HFFc6 (cell line): Measurements from ENCODE around the gene SART1. TPM values are rescaled to one million over a fixed set of nuclear protein-coding genes. Genes with fewer than 3 reads are reported as not detected.

ENCODE experiments used
- DNase-seq: peaks from one replicate; pipeline ENCODE4 v3.0.0-alpha.2; 2018
- H3K27ac Mint-ChIP-seq: 2 replicates; pipeline ENCODE4 v1.8.0; 2020; ENCODE audit warnings: mild to moderate bottlenecking, mixed read lengths
- H3K27me3 Mint-ChIP-seq: 2 replicates; pipeline ENCODE4 v1.8.0; 2021; ENCODE audit warnings: mild to moderate bottlenecking, moderate library complexity, mixed read lengths; ENCODE audit not compliant: insufficient read depth
- H3K36me3 Mint-ChIP-seq: 2 replicates; pipeline ENCODE4 v1.8.0; 2021; ENCODE audit warnings: low read depth, mixed read lengths
- H3K4me1 Mint-ChIP-seq: 2 replicates; pipeline ENCODE4 v1.8.0; 2020; ENCODE audit warnings: low read depth, mixed read lengths
- H3K4me3 Mint-ChIP-seq: 2 replicates; pipeline ENCODE4 v1.8.0; 2020; ENCODE audit warnings: mild to moderate bottlenecking, moderate library complexity, mixed read lengths
- H3K9me3 Mint-ChIP-seq: 2 replicates; pipeline ENCODE4 v1.8.0; 2020; ENCODE audit warnings: mild to moderate bottlenecking, mixed read lengths
- total RNA-seq, 6 experiments: library from RNA; stranded (reverse); fragmentation: NEBNext Ultra II Directional; extraction: Animal tissue kit (Norgen Biotek cat#: 25700); gene quantifications; 2 replicates in 1 of 6; 3 replicates in 5 of 6; pipeline ENCODE4 v1.2.3, GENCODE V29; 2021
- TF ChIP-seq, protein P1 (sequence below): fragments of 200-600 bp; sonication (generic); IDR thresholded peaks from 2 replicates; pipeline ENCODE4 v1.5.0; 2021; ENCODE audit warnings: antibody characterized with exemption, mild to moderate bottlenecking

The SART1 gene
- total RNA-seq, 6 experiments from 2014 or later, result 51.7 to 69.3 (median 61.0) TPM

GRCh38 chr11:65976216-65977176 is 15.0 kb downstream of the SART1 start:
- no peak overlapping the region for H3K27ac Mint-ChIP-seq
- TF ChIP-seq, protein P1, sequence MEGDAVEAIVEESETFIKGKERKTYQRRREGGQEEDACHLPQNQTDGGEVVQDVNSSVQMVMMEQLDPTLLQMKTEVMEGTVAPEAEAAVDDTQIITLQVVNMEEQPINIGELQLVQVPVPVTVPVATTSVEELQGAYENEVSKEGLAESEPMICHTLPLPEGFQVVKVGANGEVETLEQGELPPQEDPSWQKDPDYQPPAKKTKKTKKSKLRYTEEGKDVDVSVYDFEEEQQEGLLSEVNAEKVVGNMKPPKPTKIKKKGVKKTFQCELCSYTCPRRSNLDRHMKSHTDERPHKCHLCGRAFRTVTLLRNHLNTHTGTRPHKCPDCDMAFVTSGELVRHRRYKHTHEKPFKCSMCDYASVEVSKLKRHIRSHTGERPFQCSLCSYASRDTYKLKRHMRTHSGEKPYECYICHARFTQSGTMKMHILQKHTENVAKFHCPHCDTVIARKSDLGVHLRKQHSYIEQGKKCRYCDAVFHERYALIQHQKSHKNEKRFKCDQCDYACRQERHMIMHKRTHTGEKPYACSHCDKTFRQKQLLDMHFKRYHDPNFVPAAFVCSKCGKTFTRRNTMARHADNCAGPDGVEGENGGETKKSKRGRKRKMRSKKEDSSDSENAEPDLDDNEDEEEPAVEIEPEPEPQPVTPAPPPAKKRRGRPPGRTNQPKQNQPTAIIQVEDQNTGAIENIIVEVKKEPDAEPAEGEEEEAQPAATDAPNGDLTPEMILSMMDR, result no peak
- H3K27me3 Mint-ChIP-seq, result peaks cover 2% of the 10 kb centered on the region
- peaks cover 38% of the 10 kb centered on the region for H3K36me3 Mint-ChIP-seq
- H3K4me1 Mint-ChIP-seq, result peaks cover 17% of the 10 kb centered on the region
- DNase-seq, result no peak
- no peaks in the 10 kb centered on the region for H3K9me3 Mint-ChIP-seq
- H3K4me3 Mint-ChIP-seq, result no peak overlapping the region

DNA sequence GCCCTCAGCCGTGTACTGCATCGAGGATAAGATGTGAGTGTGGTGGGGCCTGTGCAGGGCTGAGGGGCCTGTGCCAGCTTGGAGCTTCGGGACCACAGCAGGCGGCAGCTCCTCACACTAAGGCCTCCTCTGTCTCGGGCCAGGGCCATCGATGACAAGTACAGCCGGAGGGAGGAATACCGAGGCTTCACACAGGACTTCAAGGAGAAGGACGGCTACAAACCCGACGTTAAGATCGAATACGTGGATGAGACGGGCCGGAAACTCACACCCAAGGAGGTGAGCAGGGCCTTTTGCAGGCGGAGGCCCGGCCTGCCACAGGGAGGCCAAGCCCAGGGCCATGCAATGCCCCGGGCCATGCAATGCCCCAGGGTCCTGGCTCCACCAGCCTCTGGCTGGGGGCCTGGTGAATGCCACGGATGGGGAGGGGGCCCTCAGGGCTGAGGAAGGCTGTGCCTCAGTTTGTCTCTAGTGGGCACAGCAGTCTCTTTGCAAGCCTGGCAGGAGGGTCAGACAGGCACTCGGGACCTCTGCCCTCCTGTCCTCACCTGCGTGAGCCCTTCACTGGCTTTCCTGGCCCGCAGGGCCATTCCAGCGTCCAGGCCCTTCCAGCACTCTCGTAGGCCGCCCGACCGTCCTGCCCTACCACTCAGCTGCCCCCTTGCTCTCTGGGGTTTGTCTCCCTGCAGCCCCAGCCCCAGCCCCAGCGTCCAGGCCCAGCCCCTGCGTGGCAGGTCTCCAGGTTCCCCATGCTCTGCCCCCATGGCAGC is 16.3 kb downstream of the SART1 start:
- Mint-ChIP-seq H3K36me3 (peaks cover 32% of the 10 kb centered on the region), H3K4me3 (no peak overlapping the region), H3K27me3 (peaks cover 2% of the 10 kb centered on the region), H3K4me1 (peaks cover 10% of the 10 kb centered on the region), H3K27ac (no peak overlapping the region), H3K9me3 (no peaks in the 10 kb centered on the region)
- TF ChIP-seq, protein P1, result no peak
- no peak for DNase-seq

- no peak overlapping the region for H3K27ac Mint-ChIP-seq
Measured at GRCh38 chr11:65978391-65979238, 17.1 kb downstream of the SART1 start.

GRCh38 chr11:65979261-65979759 is 17.8 kb downstream of the SART1 start:
- DNase-seq, result no peak

More at GRCh38 chr11:65978391-65979238, 17.1 kb downstream of the SART1 start:
- H3K9me3 Mint-ChIP-seq, result no peaks in the 10 kb centered on the region
- H3K4me3 Mint-ChIP-seq, result no peak overlapping the region
- H3K4me1 Mint-ChIP-seq, result peaks cover 2% of the 10 kb centered on the region
- no peak for DNase-seq
- TF ChIP-seq, protein P1, result no peak
- H3K27me3 Mint-ChIP-seq, result peaks cover 2% of the 10 kb centered on the region
- peaks cover 25% of the 10 kb centered on the region for H3K36me3 Mint-ChIP-seq

More at GRCh38 chr11:65979261-65979759, 17.8 kb downstream of the SART1 start:
- Mint-ChIP-seq H3K9me3 (no peaks in the 10 kb centered on the region), H3K36me3 (peaks cover 22% of the 10 kb centered on the region), H3K4me3 (no peak overlapping the region), H3K27me3 (peaks cover 2% of the 10 kb centered on the region), H3K27ac (no peak overlapping the region), H3K4me1 (no peaks in the 10 kb centered on the region)
- TF ChIP-seq, protein P1, result no peak
